ENCODE data around the gene PAQR6. TPM values are rescaled to one million over a fixed set of nuclear protein-coding genes. Genes with fewer than 3 reads are reported as not detected.

PAQR6 gene
- total and polyA plus RNA-seq, 8 donors, result 0.51 to 5.6 (median 0.88) TPM

- Histone ChIP-seq H3K4me1 (no peaks in the 10 kb centered on the region), H3K27ac (no peak overlapping the region), H3K36me3 (peaks cover 6 to 70% (median 47%) of the 10 kb centered on the region in 3 donors), H3K27me3 (no peaks in the 10 kb centered on the region), H3K9me3 (no peaks in the 10 kb centered on the region), H3K4me3 (no peak overlapping the region)
- WGBS, 2 donors, result 85 to 90% methylated on average over 4 of the region's 4 CpGs
- ATAC-seq (no peak), FAIRE-seq (no peak), DNase-seq (no peak)
- no peak for TF ChIP-seq CTCF (IDR thresholded peaks at IDR 0.05)
- intact Hi-C loops (cut with DNase I), result no loop called here
Measured at GRCh38 chr1:156268336-156268735, 20.5 kb upstream of the PAQR6 start.

- 87% methylated on average over 13 of the region's 13 CpGs for WGBS, 2 donors
- no peaks in the 10 kb centered on the region for H3K9me3 ChIP-seq
- H3K36me3 ChIP-seq, result peaks cover 7 to 60% (median 41%) of the 10 kb centered on the region in 3 donors
- intact Hi-C loops (cut with DNase I), result no loop called here
- no peak for ATAC-seq
- no peaks in the 10 kb centered on the region for H3K27me3 ChIP-seq
- H3K4me3 ChIP-seq, result no peak overlapping the region
- H3K27ac ChIP-seq, result no peak overlapping the region
- FAIRE-seq, result no peak
- TF ChIP-seq CTCF (IDR thresholded peaks at IDR 0.05), result no peak
- no peak for DNase-seq
- H3K4me1 ChIP-seq, result no peaks in the 10 kb centered on the region
Measured at GRCh38 chr1:156266051-156266450, 18.2 kb upstream of the PAQR6 start.

GRCh38 chr1:156263288-156263655 is 15.4 kb upstream of the PAQR6 start:
- FAIRE-seq (no peak), ATAC-seq (no peak), DNase-seq (no peak)
- H3K4me3 ChIP-seq, result no peak overlapping the region
- H3K27me3 ChIP-seq, result no peaks in the 10 kb centered on the region
- H3K9me3 ChIP-seq, result no peaks in the 10 kb centered on the region
- intact Hi-C loops (cut with DNase I), result no loop called here
- peaks cover 12 to 79% (median 58%) of the 10 kb centered on the region in 3 donors for H3K36me3 ChIP-seq
- no peaks in the 10 kb centered on the region for H3K4me1 ChIP-seq
- H3K27ac ChIP-seq, result no peak overlapping the region
- 78 to 86% methylated on average over 9 of the region's 9 CpGs for WGBS, 2 donors
- TF ChIP-seq CTCF (IDR thresholded peaks at IDR 0.05), result no peak

GRCh38 chr1:156262461-156263287 is 14.8 kb upstream of the PAQR6 start:
- Histone ChIP-seq H3K36me3 (peaks cover 8 to 78% (median 58%) of the 10 kb centered on the region in 3 donors), H3K27me3 (no peaks in the 10 kb centered on the region), H3K4me1 (no peaks in the 10 kb centered on the region), H3K27ac (no peak overlapping the region), H3K9me3 (no peaks in the 10 kb centered on the region), H3K4me3 (no peak overlapping the region)
- 85 to 87% methylated on average over 9 of the region's 9 CpGs for WGBS, 2 donors
- no peak for FAIRE-seq
- no peak for TF ChIP-seq CTCF (IDR thresholded peaks at IDR 0.05)
- intact Hi-C loops (cut with DNase I), result no loop called here
- ATAC-seq, result peak in 1 of 4 donors; percentile 10
- no peak for DNase-seq

GRCh38 chr1:156260896-156261295 is 13.0 kb upstream of the PAQR6 start:
- Histone ChIP-seq H3K36me3 (peaks cover 13 to 71% (median 45%) of the 10 kb centered on the region in 3 donors), H3K9me3 (no peaks in the 10 kb centered on the region), H3K27me3 (no peaks in the 10 kb centered on the region), H3K4me1 (no peaks in the 10 kb centered on the region), H3K4me3 (no peak overlapping the region), H3K27ac (no peak overlapping the region)
- intact Hi-C loops (cut with DNase I), result no loop called here
- WGBS, 2 donors, result 90 to 93% methylated on average over 2 of the region's 2 CpGs
- FAIRE-seq (no peak), DNase-seq (no peak), ATAC-seq (no peak)
- TF ChIP-seq CTCF (IDR thresholded peaks at IDR 0.05), result no peak

Measured in pancreas (tissue), 10 donors.